ENCODE results near the gene SLC17A9. TPM values are rescaled to one million over a fixed set of nuclear protein-coding genes. Genes with fewer than 3 reads are reported as not detected.
A peak's percentile ranks its signal among the peaks of the same experiment; 100 is the strongest.

SLC17A9 gene
- total RNA-seq, 1 experiment from 2014 or later, result not detected

DNA sequence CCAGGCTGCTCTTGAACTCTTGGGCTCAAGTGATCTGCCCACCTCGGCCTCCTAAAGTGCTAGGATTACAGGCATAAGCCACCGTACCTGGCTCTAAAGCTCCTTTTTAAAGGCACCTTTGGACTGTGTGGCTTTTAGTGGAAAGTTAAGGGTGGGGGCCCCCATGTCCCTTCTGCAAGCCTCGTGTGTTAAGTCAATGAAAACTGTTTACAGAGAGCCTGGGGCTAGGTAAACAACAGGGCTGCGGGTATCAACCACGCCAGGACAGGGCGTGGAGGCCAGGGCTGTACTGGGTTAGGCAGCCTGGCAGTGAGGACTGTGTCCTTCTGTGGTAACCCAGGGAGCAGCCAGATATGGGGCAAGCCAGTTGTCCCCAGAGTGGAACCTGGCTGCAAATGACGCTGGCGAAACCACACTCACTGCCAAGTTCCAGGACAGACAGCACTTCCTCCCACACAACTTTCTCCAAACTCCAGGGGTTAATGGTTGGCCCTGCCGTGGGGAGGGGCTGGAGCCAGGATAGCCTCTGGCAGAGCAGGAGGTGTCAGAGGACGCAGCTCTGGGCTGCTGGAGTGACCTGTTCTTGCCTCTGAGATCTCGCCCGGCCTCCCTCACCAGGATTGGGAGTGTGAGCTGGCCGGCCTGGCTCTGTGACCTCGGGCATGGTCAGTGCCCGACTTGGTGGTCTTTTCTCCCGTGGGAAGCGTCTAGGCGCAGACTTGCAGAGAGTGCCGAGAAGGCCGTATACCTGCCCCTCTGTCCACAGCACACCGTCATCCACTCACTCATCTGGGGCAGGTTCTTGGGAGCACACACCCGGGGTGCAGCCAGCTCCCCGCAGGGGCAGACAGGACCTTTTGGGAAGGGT, 3.2 kb downstream of the SLC17A9 start:
- H3K4me3 ChIP-seq (ENCODE audit: low read length), result no peak overlapping the region
- ChIA-PET CTCF (no interaction called here), POLR2A (ENCODE audit: unreplicated experiment) (no interaction called here)
- H3K36me3 ChIP-seq (ENCODE audit: low read depth, low read length), result no peaks in the 10 kb centered on the region
- no TSS peak for BruUV-seq (replicated peaks)
- H3K27ac ChIP-seq (ENCODE audit: low read length), result no peak overlapping the region
- no peak for DNase-seq
- TF ChIP-seq EZH2 (IDR thresholded peaks at IDR 0.05; ENCODE audit: low read length, unreplicated experiment), result no peak
- TF ChIP-seq EZH2phosphoT487 (IDR thresholded peaks at IDR 0.05; ENCODE audit: borderline replicate concordance, low read length), result no peak
- TF ChIP-seq, protein P1, sequence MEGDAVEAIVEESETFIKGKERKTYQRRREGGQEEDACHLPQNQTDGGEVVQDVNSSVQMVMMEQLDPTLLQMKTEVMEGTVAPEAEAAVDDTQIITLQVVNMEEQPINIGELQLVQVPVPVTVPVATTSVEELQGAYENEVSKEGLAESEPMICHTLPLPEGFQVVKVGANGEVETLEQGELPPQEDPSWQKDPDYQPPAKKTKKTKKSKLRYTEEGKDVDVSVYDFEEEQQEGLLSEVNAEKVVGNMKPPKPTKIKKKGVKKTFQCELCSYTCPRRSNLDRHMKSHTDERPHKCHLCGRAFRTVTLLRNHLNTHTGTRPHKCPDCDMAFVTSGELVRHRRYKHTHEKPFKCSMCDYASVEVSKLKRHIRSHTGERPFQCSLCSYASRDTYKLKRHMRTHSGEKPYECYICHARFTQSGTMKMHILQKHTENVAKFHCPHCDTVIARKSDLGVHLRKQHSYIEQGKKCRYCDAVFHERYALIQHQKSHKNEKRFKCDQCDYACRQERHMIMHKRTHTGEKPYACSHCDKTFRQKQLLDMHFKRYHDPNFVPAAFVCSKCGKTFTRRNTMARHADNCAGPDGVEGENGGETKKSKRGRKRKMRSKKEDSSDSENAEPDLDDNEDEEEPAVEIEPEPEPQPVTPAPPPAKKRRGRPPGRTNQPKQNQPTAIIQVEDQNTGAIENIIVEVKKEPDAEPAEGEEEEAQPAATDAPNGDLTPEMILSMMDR (conservative IDR thresholded peaks at IDR 0.05; ENCODE audit: low read depth, low read length), result no peak
- 0 out of 2 replicates have a peak overlapping the region, but pooled peaks have one; percentile 26 for H3K4me2 ChIP-seq (ENCODE audit: low read length)
- no peaks in the 10 kb centered on the region for H4K20me1 ChIP-seq (ENCODE audit: low read length)
- no peaks in the 10 kb centered on the region for H3K79me2 ChIP-seq (ENCODE audit: low read length)
- H3K4me1 ChIP-seq (ENCODE audit: insufficient read depth, low read length), result no peaks in the 10 kb centered on the region; the same call in 1 of the 2 replicates
- H3K9ac ChIP-seq (ENCODE audit: low read length), result no peak overlapping the region
- no peaks in the 10 kb centered on the region for H3K27me3 ChIP-seq (ENCODE audit: low read length)
- H3K9me3 ChIP-seq (ENCODE audit: low read length), result no peaks in the 10 kb centered on the region
- ATAC-seq, result peak; percentile 72
- H3K9me2 ChIP-seq (replicated peaks; ENCODE audit: low read length), result no peaks in the 10 kb centered on the region
- H3F3A ChIP-seq (ENCODE audit: low read length, unreplicated experiment), result no peaks in the 10 kb centered on the region
- intact Hi-C loops (cut with micrococcal nuclease), result no loop called here
- H2AFZ ChIP-seq (ENCODE audit: low read length), result no peak overlapping the region

DNA sequence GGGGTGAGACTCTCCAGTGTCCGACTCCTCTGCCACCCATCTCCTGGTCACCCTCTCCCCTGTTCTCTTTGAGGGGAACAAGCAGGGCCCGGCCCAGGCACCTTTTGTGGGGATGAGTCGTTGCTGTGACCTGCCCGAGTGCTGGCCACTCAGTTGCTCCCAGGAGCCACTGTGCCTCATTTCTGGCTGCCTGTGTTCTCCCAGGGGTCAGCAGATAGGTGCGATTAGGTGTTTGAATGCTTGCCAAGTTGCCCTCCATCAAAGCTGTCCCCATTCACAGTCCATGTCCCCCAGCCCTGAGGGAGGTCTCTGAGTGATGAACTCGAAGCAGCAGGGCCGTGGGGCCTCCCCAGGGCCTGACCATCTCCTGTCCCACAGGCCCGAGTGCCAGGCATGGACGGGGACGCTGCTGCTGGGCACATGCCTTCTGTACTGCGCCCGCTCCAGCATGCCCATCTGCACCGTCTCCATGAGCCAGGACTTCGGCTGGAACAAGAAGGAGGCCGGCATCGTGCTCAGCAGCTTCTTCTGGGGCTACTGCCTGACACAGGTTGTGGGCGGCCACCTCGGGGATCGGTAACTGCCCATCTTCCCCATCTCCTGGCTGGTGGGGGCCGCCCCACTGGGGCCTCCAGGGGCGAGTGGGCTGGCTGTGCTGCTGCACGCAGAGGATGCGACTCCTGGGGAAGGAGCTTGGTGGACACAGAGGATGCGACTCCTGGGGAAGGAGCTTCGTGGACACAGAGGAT, 4.1 kb downstream of the SLC17A9 start:
- Histone ChIP-seq H3K9ac (ENCODE audit: low read length) (no peak overlapping the region), H3K36me3 (ENCODE audit: low read depth, low read length) (no peaks in the 10 kb centered on the region), H4K20me1 (ENCODE audit: low read length) (no peaks in the 10 kb centered on the region), H2AFZ (ENCODE audit: low read length) (no peak overlapping the region), H3K4me1 (ENCODE audit: insufficient read depth, low read length) (no peaks in the 10 kb centered on the region; the same call in 1 of the 2 replicates), H3K4me2 (ENCODE audit: low read length) (no peak overlapping the region), H3F3A (ENCODE audit: low read length, unreplicated experiment) (no peaks in the 10 kb centered on the region), H3K27ac (ENCODE audit: low read length) (no peak overlapping the region), H3K4me3 (ENCODE audit: low read length) (no peak overlapping the region), H3K9me3 (ENCODE audit: low read length) (no peaks in the 10 kb centered on the region), H3K79me2 (ENCODE audit: low read length) (no peaks in the 10 kb centered on the region), H3K27me3 (ENCODE audit: low read length) (no peaks in the 10 kb centered on the region), H3K9me2 (replicated peaks; ENCODE audit: low read length) (no peaks in the 10 kb centered on the region)
- no TSS peak for BruUV-seq (replicated peaks)
- DNase-seq (no peak), ATAC-seq (0 out of 2 replicates have a peak, but pooled peaks have one; percentile 10)
- intact Hi-C loops (cut with micrococcal nuclease), result no loop called here
- no peak for TF ChIP-seq EZH2 (IDR thresholded peaks at IDR 0.05; ENCODE audit: low read length, unreplicated experiment)
- TF ChIP-seq EZH2phosphoT487 (IDR thresholded peaks at IDR 0.05; ENCODE audit: borderline replicate concordance, low read length), result no peak
- TF ChIP-seq, protein P1 (conservative IDR thresholded peaks at IDR 0.05; ENCODE audit: low read depth, low read length), result no peak
- ChIA-PET CTCF (interaction anchor here (0.5 kb wide), 1 partner anchor 242 kb away, joined by 9 read pairs; no protein-coding TSS in a partner anchor), POLR2A (ENCODE audit: unreplicated experiment) (no interaction called here)
